ENCODE data around the gene BAIAP2L2. TPM values are rescaled to one million over a fixed set of nuclear protein-coding genes. Genes with fewer than 3 reads are reported as not detected.

Gene BAIAP2L2
- polyA plus RNA-seq, 1 experiment, result 1.3 TPM

GRCh38 chr22:38133331-38133730, 22.8 kb upstream of the BAIAP2L2 start:
- POLR2A ChIA-PET, result no interaction called here
- CTCF ChIA-PET, result interaction anchor here (1.1 kb wide), 2 partner anchors 9 to 12 kb away, joined by 4 to 6 read pairs; no protein-coding TSS in a partner anchor

GRCh38 chr22:38132794-38133193, 22.3 kb upstream of the BAIAP2L2 start:
- ChIA-PET POLR2A (no interaction called here), CTCF (no interaction called here)
- Histone ChIP-seq H3K27me3 (ENCODE audit: control insufficient read depth, insufficient read depth, low read length) (no peaks in the 10 kb centered on the region), H3K4me3 (ENCODE audit: low read depth, low read length) (no peak overlapping the region), H3K36me3 (ENCODE audit: control insufficient read depth, insufficient read depth, low read length) (no peaks in the 10 kb centered on the region; the same call in 1 of the 2 replicates)
- DNase-seq (ENCODE audit: low read depth), result no peak
- no peak for TF ChIP-seq CTCF (IDR thresholded peaks at IDR 0.05; ENCODE audit: insufficient read depth, low read depth, low read length)

More at GRCh38 chr22:38133331-38133730, 22.8 kb upstream of the BAIAP2L2 start:
- DNase-seq (ENCODE audit: low read depth), result no peak
- no peak overlapping the region for H3K4me3 ChIP-seq (ENCODE audit: low read depth, low read length)
- H3K27me3 ChIP-seq (ENCODE audit: control insufficient read depth, insufficient read depth, low read length), result no peaks in the 10 kb centered on the region
- TF ChIP-seq CTCF (IDR thresholded peaks at IDR 0.05; ENCODE audit: insufficient read depth, low read depth, low read length), result no peak
- peaks cover 1% of the 10 kb centered on the region for H3K36me3 ChIP-seq (ENCODE audit: control insufficient read depth, insufficient read depth, low read length)

GRCh38 chr22:38132136-38132535, 21.7 kb upstream of the BAIAP2L2 start:
- TF ChIP-seq CTCF (IDR thresholded peaks at IDR 0.05; ENCODE audit: insufficient read depth, low read depth, low read length), result no peak
- POLR2A ChIA-PET, result no interaction called here

GRCh38 chr22:38131399-38131798, 20.9 kb upstream of the BAIAP2L2 start:
- ChIA-PET POLR2A (no interaction called here), CTCF (interaction anchor here (2.8 kb wide), 1 partner anchor 17 kb away, joined by 12 read pairs; no protein-coding TSS in a partner anchor)
- no peaks in the 10 kb centered on the region for H3K27me3 ChIP-seq (ENCODE audit: control insufficient read depth, insufficient read depth, low read length)
- no peak overlapping the region for H3K4me3 ChIP-seq (ENCODE audit: low read depth, low read length)
- TF ChIP-seq CTCF (IDR thresholded peaks at IDR 0.05; ENCODE audit: insufficient read depth, low read depth, low read length), result no peak
- DNase-seq (ENCODE audit: low read depth), result no peak
- no peaks in the 10 kb centered on the region; the same call in none of the 2 replicates for H3K36me3 ChIP-seq (ENCODE audit: control insufficient read depth, insufficient read depth, low read length)

More at GRCh38 chr22:38132136-38132535, 21.7 kb upstream of the BAIAP2L2 start:
- no peak for DNase-seq (ENCODE audit: low read depth)
- CTCF ChIA-PET, result interaction anchor here (2.8 kb wide), 1 partner anchor 18 kb away, joined by 12 read pairs; no protein-coding TSS in a partner anchor
- no peaks in the 10 kb centered on the region; the same call in 1 of the 2 replicates for H3K36me3 ChIP-seq (ENCODE audit: control insufficient read depth, insufficient read depth, low read length)
- no peaks in the 10 kb centered on the region for H3K27me3 ChIP-seq (ENCODE audit: control insufficient read depth, insufficient read depth, low read length)
- H3K4me3 ChIP-seq (ENCODE audit: low read depth, low read length), result no peak overlapping the region

- DNase-seq (ENCODE audit: low read depth), result no peak
- H3K27me3 ChIP-seq (ENCODE audit: control insufficient read depth, insufficient read depth, low read length), result no peaks in the 10 kb centered on the region
- no peak overlapping the region for H3K4me3 ChIP-seq (ENCODE audit: low read depth, low read length)
- CTCF ChIA-PET, result interaction anchor here (2.8 kb wide), 1 partner anchor 15 kb away, joined by 12 read pairs; no protein-coding TSS in a partner anchor
- H3K36me3 ChIP-seq (ENCODE audit: control insufficient read depth, insufficient read depth, low read length), result no peaks in the 10 kb centered on the region; the same call in none of the 2 replicates
- TF ChIP-seq CTCF (IDR thresholded peaks at IDR 0.05; ENCODE audit: insufficient read depth, low read depth, low read length), result no peak
- POLR2A ChIA-PET, result no interaction called here
Measured at GRCh38 chr22:38129856-38130255, 19.4 kb upstream of the BAIAP2L2 start.

Measured in BJ (cell line).